Measurements from ENCODE around the gene FMO2.
"Not testable (repeated sequence)": the region's sequence is repeated elsewhere in the genome, so short reads cannot be mapped to it uniquely, and the experiment has no call there.

The FMO2 gene

GRCh38 chr1:171220081-171220420, 35.0 kb downstream of the FMO2 start:
- no peak for DNase-seq

- no peak for DNase-seq
Measured at GRCh38 chr1:171220581-171221054, 35.5 kb downstream of the FMO2 start.

GRCh38 chr1:171221665-171222591, 36.8 kb downstream of the FMO2 start:
- no peak for DNase-seq

- no peak for DNase-seq
Measured at GRCh38 chr1:171222936-171223335, 37.8 kb downstream of the FMO2 start.

GRCh38 chr1:171224257-171224656, 39.2 kb downstream of the FMO2 start:
- DNase-seq = not testable (repeated sequence)

GRCh38 chr1:171226747-171227370, 41.8 kb downstream of the FMO2 start:
- no peak for DNase-seq

GRCh38 chr1:171231326-171231725, 46.2 kb downstream of the FMO2 start:
- DNase-seq = no peak

GRCh38 chr1:171233183-171233582, 48.1 kb downstream of the FMO2 start:
- DNase-seq = no peak

- not testable (repeated sequence) for DNase-seq
Measured at GRCh38 chr1:171236231-171236630, 51.1 kb downstream of the FMO2 start.

- DNase-seq = no peak
Measured at GRCh38 chr1:171243878-171244277, 58.8 kb downstream of the FMO2 start.

- DNase-seq = peak; percentile 3 to 21
Measured at GRCh38 chr1:171245458-171246064, 60.5 kb downstream of the FMO2 start.

GRCh38 chr1:171247501-171247900, 62.4 kb downstream of the FMO2 start:
- DNase-seq = no peak

- DNase-seq = no peak
Measured at GRCh38 chr1:171248302-171248701, 63.2 kb downstream of the FMO2 start, which contains the start of gene FMO1. TSS of gene FMO1 (plus strand) at chr1:171248494. CDS start at chr1:171258088, 9,594 bp downstream.

GRCh38 chr1:171248841-171249240, 63.7 kb downstream of the FMO2 start:
- DNase-seq = no peak

GRCh38 chr1:171250263-171250662, 65.2 kb downstream of the FMO2 start:
- no peak for DNase-seq

- DNase-seq = peak; percentile 4 to 6
Measured at GRCh38 chr1:171251042-171251951, 66.2 kb downstream of the FMO2 start.

GRCh38 chr1:171251952-171252300, 66.8 kb downstream of the FMO2 start:
- no peak for DNase-seq

- DNase-seq = no peak
Measured at GRCh38 chr1:171252482-171252881, 67.4 kb downstream of the FMO2 start.

- no peak for DNase-seq
Measured at GRCh38 chr1:171254859-171255258, 69.8 kb downstream of the FMO2 start.

GRCh38 chr1:171256940-171257606, 72.0 kb downstream of the FMO2 start:
- no peak for DNase-seq

GRCh38 chr1:171257607-171258076, 72.5 kb downstream of the FMO2 start:
- DNase-seq = no peak

GRCh38 chr1:171258429-171258828, 73.3 kb downstream of the FMO2 start:
- DNase-seq = no peak
